ENCODE measurements around the gene HLA-DQA1.

GRCh38 chr6:32685603-32686002 lies 48.4 kb downstream of the HLA-DQA1 start:
- no peak for TF ChIP-seq CTCF (IDR thresholded peaks at IDR 0.05)
- TF ChIP-seq POLR2A (IDR thresholded peaks at IDR 0.05), result no peak
